BLaER1 treated with 17β-estradiol and CSF1 and Interleukin-3, amounts not matched to agents 10 nM and 100 nM (cell line): Measurements from ENCODE around the gene PGF.

ENCODE experiments used
- H3K27ac ChIP-seq, 11 experiments: shearing (Covaris generic); formaldehyde crosslinking; 2 replicates each; pipeline ENCODE4 v1.8.1; 2022
- H3K27me3 ChIP-seq, 11 experiments: shearing (Covaris generic); formaldehyde crosslinking; 2 replicates each; pipeline ENCODE4 v1.8.1; 2022
- H3K36me3 ChIP-seq, 11 experiments: shearing (Covaris generic); formaldehyde crosslinking; 2 replicates each; pipeline ENCODE4 v1.8.1; 2022
- H3K4me1 ChIP-seq, 10 experiments: shearing (Covaris generic); formaldehyde crosslinking; 2 replicates each; pipeline ENCODE4 v1.8.1; 2022
- H3K4me2 ChIP-seq, 11 experiments: shearing (Covaris generic); formaldehyde crosslinking; 2 replicates each; pipeline ENCODE4 v1.8.1; 2022
- H3K4me3 ChIP-seq, 10 experiments: shearing (Covaris generic); formaldehyde crosslinking; 2 replicates each; pipeline ENCODE4 v1.8.1; 2022
- H3K9ac ChIP-seq, 11 experiments: shearing (Covaris generic); formaldehyde crosslinking; 2 replicates each; pipeline ENCODE4 v1.8.1; 2022
- H3K9me3 ChIP-seq, 11 experiments: shearing (Covaris generic); formaldehyde crosslinking; replicated peaks in 1 of 11; 2 replicates each; pipeline ENCODE4 v1.8.1; 2022
- H4K20me1 ChIP-seq, 11 experiments: shearing (Covaris generic); formaldehyde crosslinking; 2 replicates each; pipeline ENCODE4 v1.8.1; 2022
- Cebpa-rat ChIP-seq, 11 experiments: shearing (Covaris generic); IDR thresholded peaks; 2 replicates each; pipeline ENCODE4 v1.8.1; 2022

PGF gene

GRCh38 chr14:74924061-74924460 is 31.3 kb downstream of the PGF start:
- no peak for TF ChIP-seq Cebpa-rat (IDR thresholded peaks at IDR 0.05)
- H4K20me1 ChIP-seq: no peaks in the 10 kb centered on the region
- no peak overlapping the region for H3K9ac ChIP-seq
- no peaks in the 10 kb centered on the region for H3K9me3 ChIP-seq
- 0 out of 22 replicates have a peak overlapping the region, but pooled peaks of 2 of the 11 experiments have one; percentile 6 to 30 for H3K4me2 ChIP-seq
- H3K4me3 ChIP-seq: no peak overlapping the region
- peaks cover 0 to 13% (median 0%) of the 10 kb centered on the region in 11 experiments; a peak in 2 of 22 replicates for H3K36me3 ChIP-seq
- H3K27ac ChIP-seq: no peak overlapping the region
- no peaks in the 10 kb centered on the region for H3K27me3 ChIP-seq
- H3K4me1 ChIP-seq: peaks cover 21 to 43% (median 32%) of the 10 kb centered on the region in 10 experiments

DNA sequence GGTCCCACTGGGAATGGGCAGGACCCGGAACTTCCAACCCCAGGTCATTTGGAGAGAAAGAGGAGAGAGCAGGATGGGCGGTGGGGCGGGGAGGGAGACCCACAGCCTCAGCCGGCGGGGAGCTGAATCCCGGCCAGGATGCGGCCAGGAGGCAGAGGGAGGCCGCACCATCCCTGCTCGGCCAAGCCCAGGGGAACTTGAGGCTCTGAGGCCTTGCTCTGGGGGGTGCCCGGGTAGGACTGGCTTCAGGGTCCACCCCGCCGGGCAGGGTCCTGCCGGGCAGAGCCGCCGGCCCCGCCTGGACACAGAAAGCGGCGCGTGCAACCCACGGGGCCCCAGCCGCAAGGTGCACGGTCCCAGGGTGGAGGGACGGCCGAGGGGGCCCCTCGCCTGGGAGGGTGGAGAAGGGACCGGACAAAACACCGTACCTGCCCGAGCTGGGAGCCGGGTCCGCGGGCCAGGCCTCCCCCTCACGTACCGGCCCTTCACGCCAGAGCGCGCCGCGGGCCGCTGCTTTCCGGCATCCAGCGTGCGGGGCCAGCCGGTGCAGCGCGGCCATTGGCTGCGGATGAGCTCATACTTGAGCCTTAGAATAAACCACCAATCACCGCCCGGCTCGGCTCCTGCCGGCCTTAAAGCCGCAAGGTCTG is 32.5 kb downstream of the PGF start, which contains the start of gene RPS6KL1:
RPS6KL1 (minus strand) TSS at position 509 of the 650 bp plus-strand sequence. CDS start 1,719 bp downstream, outside the sequence.
- Histone ChIP-seq H3K4me2 (peak within 1 kb of the TSS; percentile 79 to 99 (median 95)), H3K9ac (peak within 1 kb of the TSS; percentile 75 to 89 (median 85)), H3K27ac (peak within 1 kb of the TSS; percentile 53 to 87 (median 78); a peak in 21 of 22 replicates), H4K20me1 (no peaks in the 10 kb centered on the region), H3K4me1 (peaks cover 20 to 37% (median 28%) of the 10 kb centered on the region in 10 experiments), H3K9me3 (no peaks in the 10 kb centered on the region), H3K27me3 (no peaks in the 10 kb centered on the region), H3K4me3 (peak within 1 kb of the TSS; percentile 64 to 81 (median 71)), H3K36me3 (peaks cover 0 to 14% (median 0%) of the 10 kb centered on the region in 11 experiments; a peak in 2 of 22 replicates)
- no peak for TF ChIP-seq Cebpa-rat (IDR thresholded peaks at IDR 0.05)

GRCh38 chr14:74921987-74922751 is 33.2 kb downstream of the PGF start:
- H3K4me3 ChIP-seq: peak overlapping the region; percentile 64 to 81 (median 71)
- H3K4me2 ChIP-seq: peak overlapping the region; percentile 79 to 99 (median 95)
- no peaks in the 10 kb centered on the region for H3K27me3 ChIP-seq
- no peak for TF ChIP-seq Cebpa-rat (IDR thresholded peaks at IDR 0.05)
- H3K27ac ChIP-seq: peak overlapping the region; percentile 53 to 87 (median 78); a peak in 20 of 22 replicates
- H3K4me1 ChIP-seq: peaks cover 23 to 41% (median 29%) of the 10 kb centered on the region in 10 experiments
- H3K36me3 ChIP-seq: peaks cover 0 to 14% (median 0%) of the 10 kb centered on the region in 11 experiments; a peak in 2 of 22 replicates
- H3K9me3 ChIP-seq: no peaks in the 10 kb centered on the region
- no peaks in the 10 kb centered on the region for H4K20me1 ChIP-seq
- peak overlapping the region; percentile 75 to 89 (median 85) for H3K9ac ChIP-seq

GRCh38 chr14:74921053-74921620 is 34.3 kb downstream of the PGF start:
- Histone ChIP-seq H4K20me1 (no peaks in the 10 kb centered on the region), H3K36me3 (peaks cover 0 to 14% (median 0%) of the 10 kb centered on the region in 11 experiments; a peak in 3 of 22 replicates), H3K27me3 (no peaks in the 10 kb centered on the region), H3K27ac (no peak overlapping the region), H3K4me3 (no peak overlapping the region), H3K4me1 (peaks cover 23 to 41% (median 29%) of the 10 kb centered on the region in 10 experiments), H3K4me2 (no peak overlapping the region; a peak in 1 of 22 replicates), H3K9me3 (no peaks in the 10 kb centered on the region), H3K9ac (no peak overlapping the region)
- no peak for TF ChIP-seq Cebpa-rat (IDR thresholded peaks at IDR 0.05)

- Histone ChIP-seq H3K9ac (peak overlapping the region in 3 of 11 experiments; percentile 4 to 29 (median 8); a peak in 2 of 22 replicates), H3K9me3 (no peaks in the 10 kb centered on the region), H3K27me3 (no peaks in the 10 kb centered on the region), H3K4me1 (peaks cover 23 to 41% (median 30%) of the 10 kb centered on the region in 10 experiments), H3K36me3 (peaks cover 0 to 14% (median 0%) of the 10 kb centered on the region in 11 experiments; a peak in 3 of 22 replicates), H3K4me3 (no peak overlapping the region), H3K27ac (peak overlapping the region in 5 of 11 experiments; percentile 17 to 47 (median 24); a peak in 5 of 22 replicates), H3K4me2 (peak overlapping the region in 7 of 11 experiments; percentile 30 to 77 (median 52); a peak in 10 of 22 replicates), H4K20me1 (no peaks in the 10 kb centered on the region)
- no peak for TF ChIP-seq Cebpa-rat (IDR thresholded peaks at IDR 0.05)
Observed at GRCh38 chr14:74920281-74920680, 35.1 kb downstream of the PGF start.

DNA sequence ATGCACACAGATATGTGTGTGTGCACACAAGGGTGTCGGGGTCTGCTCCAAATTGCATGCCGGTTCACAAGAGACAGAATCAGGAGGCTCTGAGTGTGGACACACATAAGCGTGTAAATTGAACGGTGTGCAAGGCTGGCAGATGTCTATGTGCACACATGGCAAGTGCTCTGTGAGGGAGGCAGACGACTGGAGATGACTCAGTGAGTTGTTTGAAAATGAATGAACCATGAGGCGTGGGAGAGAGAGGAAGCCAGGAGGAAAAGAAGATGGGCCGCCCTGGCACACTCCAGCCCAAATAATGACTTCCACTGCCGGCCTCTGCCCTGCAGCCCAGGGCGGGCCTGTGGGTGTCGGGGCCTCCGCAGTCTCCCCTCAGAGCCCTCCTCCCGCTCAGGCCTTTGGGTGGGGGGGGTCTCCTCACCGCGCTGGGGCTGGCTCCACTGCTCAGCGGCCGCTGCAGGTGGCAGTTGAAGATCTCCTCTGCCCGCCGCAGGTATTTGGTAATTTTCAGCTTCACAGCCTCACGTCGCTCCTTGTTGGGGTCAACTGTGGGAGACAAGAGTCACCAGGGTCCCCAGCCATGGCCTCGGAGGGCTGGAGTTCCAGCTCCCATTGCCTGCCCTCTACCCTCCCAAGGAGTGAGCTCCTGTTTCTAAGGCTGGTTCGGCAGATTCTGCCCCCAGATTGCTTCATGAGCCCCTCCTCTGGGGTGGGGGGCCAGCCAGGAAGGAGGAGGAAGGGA is 35.8 kb downstream of the PGF start:
- H3K27me3 ChIP-seq: no peaks in the 10 kb centered on the region
- H3K4me3 ChIP-seq: no peak overlapping the region
- H3K9ac ChIP-seq: peak overlapping the region in 3 of 11 experiments; percentile 4 to 29 (median 8); a peak in 2 of 22 replicates
- no peak for TF ChIP-seq Cebpa-rat (IDR thresholded peaks at IDR 0.05)
- H3K27ac ChIP-seq: peak overlapping the region in 6 of 11 experiments; percentile 17 to 47 (median 25); a peak in 6 of 22 replicates
- peak overlapping the region in 10 of 11 experiments; percentile 1 to 77 (median 42); a peak in 15 of 22 replicates for H3K4me2 ChIP-seq
- H4K20me1 ChIP-seq: no peaks in the 10 kb centered on the region
- H3K9me3 ChIP-seq: no peaks in the 10 kb centered on the region
- H3K4me1 ChIP-seq: peaks cover 23 to 41% (median 30%) of the 10 kb centered on the region in 10 experiments
- peaks cover 0 to 14% (median 0%) of the 10 kb centered on the region in 11 experiments; a peak in 3 of 22 replicates for H3K36me3 ChIP-seq

GRCh38 chr14:74918380-74918779 is 37.0 kb downstream of the PGF start:
- H3K27me3 ChIP-seq: no peaks in the 10 kb centered on the region
- H3K36me3 ChIP-seq: peaks cover 0 to 14% (median 0%) of the 10 kb centered on the region in 11 experiments; a peak in 3 of 22 replicates
- no peaks in the 10 kb centered on the region for H4K20me1 ChIP-seq
- H3K9me3 ChIP-seq: no peaks in the 10 kb centered on the region
- peak overlapping the region in 1 of 11 experiments; percentile 34; a peak in 1 of 22 replicates for H3K27ac ChIP-seq
- no peak overlapping the region for H3K4me3 ChIP-seq
- no peak for TF ChIP-seq Cebpa-rat (IDR thresholded peaks at IDR 0.05)
- H3K4me1 ChIP-seq: peaks cover 22 to 39% (median 30%) of the 10 kb centered on the region in 10 experiments
- no peak overlapping the region; a peak in 2 of 22 replicates for H3K9ac ChIP-seq
- no peak overlapping the region for H3K4me2 ChIP-seq

DNA sequence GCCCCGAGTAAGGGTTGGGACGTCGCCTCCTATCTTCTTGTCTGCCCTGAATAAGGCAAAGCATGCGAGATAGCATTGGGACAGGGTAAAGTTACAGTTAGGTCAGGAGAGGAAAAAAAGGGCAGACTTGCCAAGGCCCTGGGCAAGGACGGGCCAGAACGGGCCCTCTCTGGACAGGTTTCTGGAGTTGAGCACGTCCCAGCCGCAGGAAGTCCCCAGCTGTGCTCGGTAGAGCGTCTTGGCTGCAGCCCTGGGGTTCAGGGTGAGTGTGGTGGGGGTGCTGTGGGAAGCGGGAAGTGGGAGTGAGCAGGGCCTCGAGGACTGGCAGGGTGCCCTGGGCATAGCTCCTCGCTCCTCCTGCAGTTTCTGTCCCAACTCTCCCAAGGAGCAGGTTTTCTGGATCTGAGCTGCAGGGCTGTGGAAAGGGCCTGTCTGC is 37.7 kb downstream of the PGF start:
- Histone ChIP-seq H3K27me3 (no peaks in the 10 kb centered on the region), H3K4me3 (no peak overlapping the region), H3K9me3 (no peaks in the 10 kb centered on the region), H3K36me3 (peaks cover 0 to 14% (median 0%) of the 10 kb centered on the region in 11 experiments; a peak in 3 of 22 replicates), H3K4me2 (peak overlapping the region in 1 of 11 experiments; percentile 55; a peak in 2 of 22 replicates), H3K4me1 (peaks cover 18 to 34% (median 27%) of the 10 kb centered on the region in 10 experiments), H3K9ac (peak overlapping the region in 4 of 11 experiments; percentile 6 to 29 (median 16); a peak in 4 of 22 replicates), H4K20me1 (no peaks in the 10 kb centered on the region), H3K27ac (peak overlapping the region in 3 of 11 experiments; percentile 10 to 19 (median 11); a peak in 1 of 22 replicates)
- TF ChIP-seq Cebpa-rat (IDR thresholded peaks at IDR 0.05): no peak
